Transverse colon (tissue), 4 donors: Measurements from ENCODE around the gene GGTLC1.
"Not testable (repeated sequence)": the region's sequence is repeated elsewhere in the genome, so short reads cannot be mapped to it uniquely, and the experiment has no call there.

Experiments used
- CTCF ChIP-seq, 5 experiments: fragments of 200-600 bp in 3 of 5; fragments of 450-650 bp in 2 of 5; sonication (generic) in 3 of 5; IDR thresholded peaks; 1 replicate in 2 of 5; 2 replicates in 3 of 5; pipeline ENCODE4 v1.5.1; 2016 to 2017; ENCODE audit warnings: antibody characterized with exemption in 5 of 5, inconsistent platforms in 3 of 5, mild to moderate bottlenecking in 2 of 5, moderate library complexity in 1 of 5
- EP300 ChIP-seq: sonication (generic); formaldehyde crosslinking; IDR thresholded peaks from one replicate; pipeline ENCODE4 v1.6.1; 2017; ENCODE audit warnings: antibody characterized with exemption, low read depth
- POLR2A ChIP-seq: fragments of 450-650 bp; IDR thresholded peaks from one replicate; pipeline ENCODE4 v1.6.1; 2016; ENCODE audit warnings: antibody characterized with exemption, mild to moderate bottlenecking, moderate library complexity
- POLR2AphosphoS5 ChIP-seq, 3 donors: sonication (generic); formaldehyde crosslinking; IDR thresholded peaks; one replicate each; pipeline ENCODE4 v1.6.1; 2016; ENCODE audit warnings: antibody characterized with exemption in 3 of 3

DNA sequence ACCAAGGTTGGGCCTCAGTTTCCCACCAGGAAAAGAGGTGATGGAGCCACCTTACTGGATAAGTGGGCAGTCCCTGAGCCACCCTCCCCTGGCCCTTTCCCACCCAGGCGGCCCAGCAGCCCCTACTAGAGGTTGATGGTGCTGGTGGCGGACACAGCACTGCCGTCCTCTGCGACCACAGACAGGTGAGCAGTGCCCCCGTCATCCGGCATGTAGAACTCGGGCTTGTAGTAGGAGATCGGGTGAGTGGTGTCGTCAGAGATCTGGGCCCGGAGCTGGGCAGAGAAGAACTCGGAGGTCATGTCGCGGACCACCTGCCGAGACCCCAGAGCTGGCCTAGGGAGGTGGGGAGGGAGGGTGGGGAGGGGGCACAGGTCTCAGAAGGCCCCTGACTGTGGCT, 2.3 kb downstream of the GGTLC1 start:
- TF ChIP-seq CTCF (IDR thresholded peaks at IDR 0.05); POLR2AphosphoS5 (IDR thresholded peaks at IDR 0.05); POLR2A; EP300: not testable (repeated sequence)
